K562 (cell line): ENCODE data around the gene C9. TPM values are rescaled to one million over a fixed set of nuclear protein-coding genes. Genes with fewer than 3 reads are reported as not detected.

Experiments used
- ATAC-seq: fragments of 200-7000 bp; cut with Tn5 transposase; 3 replicates; pipeline ENCODE4 v1.9.1; 2020; ENCODE audit warnings: moderate library complexity
- BruUV-seq: library from RNA; stranded (reverse); fragments of 400-500 nt; replicated peaks from 2 replicates; lab custom pipeline; 2021; lab: Mats Ljungman, UMichigan
- CTCF ChIA-PET: fragments of 300-600 bp; formaldehyde crosslinking; extraction: SDS; loops from one replicate; lab custom pipeline; 2021; ENCODE audit warnings: low intra/inter-chr PET ratio; lab: Yijun Ruan, JAX
- POLR2A ChIA-PET: fragments of 300-600, 350-650 bp; sonication (Branson Sonifier 250); formaldehyde crosslinking; extraction: SDS; loops from one replicate; lab custom pipeline; 2021; ENCODE audit warnings: antibody characterized with exemption, inconsistent platforms; lab: Yijun Ruan, JAX
- DNase-seq, 4 experiments: peaks; one replicate each; pipeline versions ENCODE4 v3.0.0 to v3.0.0-alpha.2; 2011 to 2018; ENCODE audit warnings: low spot score in 3 of 4, mixed read lengths in 3 of 4; ENCODE audit errors: extremely low read depth in 1 of 4
- FAIRE-seq: peaks from 2 replicates; lab custom pipeline; 2011; peaks lifted over from hg19 to GRCh38; lab: Jason Lieb, UNC
- H2AFZ ChIP-seq: 2 replicates; pipeline ENCODE4 v1.6.0; 2011; ENCODE audit warnings: low read depth, low read length, control low read depth, inconsistent platforms
- H3K27ac ChIP-seq: fragments of 200-600 bp; 3 replicates; pipeline ENCODE4 v1.8.0; 2011; ENCODE audit warnings: low read depth, mild to moderate bottlenecking, control low read depth, inconsistent platforms, low read length, moderate library complexity, mixed read lengths; ENCODE audit errors: extremely low read depth
- H3K27me3 ChIP-seq, 2 experiments: fragments of 300-600 bp in 1 of 2; 2 replicates in 1 of 2; 3 replicates in 1 of 2; pipeline versions ENCODE4 v1.6.0 to v1.8.0; 2011; ENCODE audit warnings: inconsistent platforms in 2 of 2, low read length in 2 of 2, mild to moderate bottlenecking in 1 of 2, mixed read lengths in 1 of 2, moderate library complexity in 1 of 2; ENCODE audit not compliant: control insufficient read depth in 2 of 2, insufficient read depth in 2 of 2
- H3K36me3 ChIP-seq: fragments of 300-600 bp; 3 replicates; pipeline ENCODE4 v1.8.0; 2011; ENCODE audit warnings: mild to moderate bottlenecking, low read length, inconsistent platforms; ENCODE audit not compliant: control insufficient read depth, insufficient read depth
- H3K4me1 ChIP-seq, 2 experiments: fragments of 200-600 bp in 1 of 2; replicated peaks in 1 of 2; 2 replicates in 1 of 2; 3 replicates in 1 of 2; pipeline versions ENCODE4 v1.5.1 to v1.8.0; 2011; ENCODE audit warnings: inconsistent platforms in 2 of 2, low read length in 2 of 2, mild to moderate bottlenecking in 1 of 2, mixed read lengths in 1 of 2, moderate library complexity in 1 of 2; ENCODE audit not compliant: control insufficient read depth in 2 of 2, insufficient read depth in 2 of 2
- H3K4me2 ChIP-seq: 2 replicates; pipeline ENCODE4 v1.6.1; 2011; ENCODE audit warnings: low read length, control low read depth, inconsistent platforms, mixed read lengths; ENCODE audit not compliant: insufficient read depth
- H3K4me3 ChIP-seq: fragments of 200-600 bp; sonication (generic), shearing (Covaris generic); 2 replicates; pipeline ENCODE4 v1.5.1; 2016; ENCODE audit warnings: control low read depth, inconsistent platforms
- H3K79me2 ChIP-seq: fragments of 200-600 bp; 3 replicates; pipeline ENCODE4 v1.8.0; 2011; ENCODE audit warnings: low read length, inconsistent platforms; ENCODE audit not compliant: control insufficient read depth, insufficient read depth
- H3K9ac ChIP-seq, 2 experiments: 2 replicates each; pipeline versions ENCODE4 v1.6.0 to v1.6.1; 2011; ENCODE audit warnings: low read depth in 2 of 2, low read length in 2 of 2, control low read depth in 1 of 2, inconsistent platforms in 1 of 2, mild to moderate bottlenecking in 1 of 2, mixed read lengths in 1 of 2; ENCODE audit not compliant: insufficient read depth in 1 of 2
- H3K9me1 ChIP-seq: one replicate; pipeline ENCODE4 v1.6.0; 2011; ENCODE audit warnings: inconsistent platforms, mild to moderate bottlenecking, low read length, moderate library complexity; ENCODE audit not compliant: control insufficient read depth, insufficient read depth
- H3K9me3 ChIP-seq: replicated peaks from 2 replicates; pipeline ENCODE4 v1.5.1; 2011; ENCODE audit warnings: low read depth, low read length, inconsistent platforms; ENCODE audit not compliant: control insufficient read depth, insufficient read depth
- H4K20me1 ChIP-seq: replicated peaks from 2 replicates; pipeline ENCODE4 v1.6.1; 2011; ENCODE audit warnings: low read length, inconsistent platforms, mixed read lengths; ENCODE audit not compliant: control insufficient read depth, insufficient read depth
- DDX20 ChIP-seq: fragments of 450-650 bp; IDR thresholded peaks from 2 replicates; pipeline ENCODE4 v1.6.1; 2016; ENCODE audit warnings: missing genetic modification characterization, low read depth, mild to moderate bottlenecking, missing compliant biosample characterization, moderate library complexity
- NCOR1 ChIP-seq: fragments of 450-650 bp; IDR thresholded peaks from 2 replicates; pipeline ENCODE4 v1.6.1; 2016; ENCODE audit warnings: mild to moderate bottlenecking, moderate library complexity
- NEUROD1 ChIP-seq: fragments of 150-350 bp; IDR thresholded peaks from 2 replicates; pipeline ENCODE4 v1.6.1; 2014; ENCODE audit warnings: borderline replicate concordance, low read length, low read depth; ENCODE audit not compliant: partially characterized antibody
- in situ Hi-C: fragments of 300-500 bp; cut with MboI; formaldehyde crosslinking; loops from 4 replicates; pipeline ENCODE4 v1.15.0; 2018; ENCODE audit warnings: inconsistent platforms, mixed read lengths
- intact Hi-C: fragments of 100-400 bp; cut with micrococcal nuclease; formaldehyde crosslinking; loops from 2 replicates; pipeline ENCODE4 v1.14.2; 2022
- polyA plus RNA-seq, 8 experiments: library from polyadenylated mRNA; depleted of rRNA in 4 of 8; stranded (reverse) in 5 of 8; unstranded in 3 of 8; fragments of >200 nt; fragmentation: Nextera tagmentation in 2 of 8; fragmentation: Illumina TruSeq in 1 of 8; extraction: Ambion mirVana in 2 of 8; extraction: Trizol in 1 of 8; gene quantifications; 2 replicates each; pipeline versions ENCODE4 v1.2.1 to v1.2.3, GENCODE V29; 2011 to 2014; ENCODE audit warnings: inconsistent platforms in 1 of 8, missing spikeins in 1 of 8
- total RNA-seq, 7 experiments: library from RNA; depleted of rRNA in 6 of 7; stranded (reverse); fragments of >200 nt in 6 of 7; fragmentation: Illumina TruSeq in 2 of 7; extraction: Trizol in 2 of 7; gene quantifications; 2 replicates each; pipeline versions ENCODE4 v1.2.1 to v1.2.3, GENCODE V29; 2011 to 2021; ENCODE audit warnings: low replicate concordance in 1 of 7
- TF ChIP-seq, protein P1 (sequence below): fragments of 450-650 bp; IDR thresholded peaks from 2 replicates; pipeline ENCODE4 v1.6.1; 2014; ENCODE audit warnings: low read depth, mild to moderate bottlenecking, moderate library complexity, borderline replicate concordance

Gene C9
- total and polyA plus RNA-seq, 9 of the 15 experiments (the other 6 are each of a cell fraction or from before 2014, with no cell fraction given): 0.08 to 0.38 TPM; not detected in 7

- H3K9me1 ChIP-seq: no peaks in the 10 kb centered on the region
- H3K4me1 ChIP-seq: peaks cover 4 to 25% of the 10 kb centered on the region in 2 experiments; a peak in 4 of 5 replicates
- H3K79me2 ChIP-seq: 0 out of 3 replicates have a peak, but pooled peaks cover 2% of the 10 kb centered on the region
- no peak overlapping the region for H3K27ac ChIP-seq
- peaks cover 7% of the 10 kb centered on the region; the same call in 2 of the 3 replicates for H3K36me3 ChIP-seq
- no peak overlapping the region for H3K4me3 ChIP-seq
- no peak for ATAC-seq
- H2AFZ ChIP-seq: no peak overlapping the region
- POLR2A ChIA-PET: interaction anchor here (0.5 to 1.1 kb wide), 3 partner anchors 12 to 29 kb away, joined by 3 to 4 read pairs (median 3); partner anchors contain the start of gene DAB2
- no peaks in the 10 kb centered on the region for H3K27me3 ChIP-seq
- no peak overlapping the region for H3K9ac ChIP-seq
- CTCF ChIA-PET: no interaction called here
- FAIRE-seq: no peak
- H4K20me1 ChIP-seq: no peaks in the 10 kb centered on the region
- BruUV-seq: no TSS peak
- in situ Hi-C loops (no loop called here), intact Hi-C loops (no loop called here)
- no peaks in the 10 kb centered on the region for H3K9me3 ChIP-seq
- no peak overlapping the region for H3K4me2 ChIP-seq
- TF ChIP-seq NEUROD1: no peak
- TF ChIP-seq DDX20 (tag): no peak
- TF ChIP-seq, protein P1, sequence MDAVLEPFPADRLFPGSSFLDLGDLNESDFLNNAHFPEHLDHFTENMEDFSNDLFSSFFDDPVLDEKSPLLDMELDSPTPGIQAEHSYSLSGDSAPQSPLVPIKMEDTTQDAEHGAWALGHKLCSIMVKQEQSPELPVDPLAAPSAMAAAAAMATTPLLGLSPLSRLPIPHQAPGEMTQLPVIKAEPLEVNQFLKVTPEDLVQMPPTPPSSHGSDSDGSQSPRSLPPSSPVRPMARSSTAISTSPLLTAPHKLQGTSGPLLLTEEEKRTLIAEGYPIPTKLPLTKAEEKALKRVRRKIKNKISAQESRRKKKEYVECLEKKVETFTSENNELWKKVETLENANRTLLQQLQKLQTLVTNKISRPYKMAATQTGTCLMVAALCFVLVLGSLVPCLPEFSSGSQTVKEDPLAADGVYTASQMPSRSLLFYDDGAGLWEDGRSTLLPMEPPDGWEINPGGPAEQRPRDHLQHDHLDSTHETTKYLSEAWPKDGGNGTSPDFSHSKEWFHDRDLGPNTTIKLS: no peak
- no peak for TF ChIP-seq NCOR1
- no peak for DNase-seq
Measured at GRCh38 chr5:39395521-39395920, 31.2 kb upstream of the C9 start.
